H1 (cell line): ENCODE data around the gene ZNF280B. TPM values are rescaled to one million over a fixed set of nuclear protein-coding genes. Genes with fewer than 3 reads are reported as not detected.
A peak's percentile ranks its signal among the peaks of the same experiment; 100 is the strongest.

Experiments
- CTCF ChIA-PET: fragments of 300-600 bp; sonication (Branson Sonifier 250); formaldehyde crosslinking; loops from one replicate; lab custom pipeline; 2021; ENCODE audit not compliant: partially characterized antibody; lab: Charles Lee
- POLR2A ChIA-PET: fragments of 300-600 bp; sonication (Branson Sonifier 250); formaldehyde crosslinking; loops from one replicate; lab custom pipeline; 2021; ENCODE audit warnings: inconsistent platforms; ENCODE audit not compliant: partially characterized antibody; lab: Charles Lee
- DNase-seq, 2 experiments: peaks; one replicate each; pipeline versions ENCODE4 v3.0.0 to v3.0.0-alpha.2; 2010 to 2022; ENCODE audit warnings: low spot score in 2 of 2, low read depth in 1 of 2, mixed read lengths in 1 of 2
- FAIRE-seq: peaks from 2 replicates; lab custom pipeline; 2011; peaks lifted over from hg19 to GRCh38; lab: Jason Lieb, UNC
- H2AFZ ChIP-seq: 2 replicates; pipeline ENCODE4 v1.8.1; 2012; ENCODE audit warnings: low read length, inconsistent platforms
- H2AK5ac ChIP-seq: 2 replicates; pipeline ENCODE4 v1.6.1; 2013; ENCODE audit warnings: low read depth, low read length
- H2BK120ac ChIP-seq: replicated peaks from 2 replicates; pipeline ENCODE3; 2013; ENCODE audit warnings: low read depth, low read length, inconsistent platforms
- H2BK12ac ChIP-seq: 2 replicates; pipeline ENCODE4 v1.6.1; 2013; ENCODE audit warnings: low read depth, low read length
- H2BK15ac ChIP-seq: 2 replicates; pipeline ENCODE4 v1.6.1; 2013; ENCODE audit warnings: low read length
- H2BK20ac ChIP-seq: 2 replicates; pipeline ENCODE4 v1.6.1; 2013; ENCODE audit warnings: low read length
- H2BK5ac ChIP-seq: 2 replicates; pipeline ENCODE4 v1.6.1; 2013; ENCODE audit warnings: low read depth, low read length
- H3K14ac ChIP-seq: 2 replicates; pipeline ENCODE4 v1.6.1; 2013; ENCODE audit warnings: inconsistent platforms; ENCODE audit not compliant: insufficient read length
- H3K18ac ChIP-seq: 2 replicates; pipeline ENCODE4 v1.6.1; 2013; ENCODE audit warnings: low read length; ENCODE audit errors: extremely low read depth
- H3K23ac ChIP-seq: 2 replicates; pipeline ENCODE4 v1.6.1; 2013; ENCODE audit warnings: inconsistent platforms; ENCODE audit not compliant: insufficient read length
- H3K23me2 ChIP-seq: 2 replicates; pipeline ENCODE4 v1.6.1; 2013; ENCODE audit warnings: low read depth, low read length
- H3K27ac ChIP-seq: 2 replicates; pipeline ENCODE4 v1.6.1; 2011; ENCODE audit warnings: low read depth, low read length, inconsistent platforms
- H3K27me3 ChIP-seq, 4 experiments: replicated peaks in 1 of 4; 1 replicate in 1 of 4; 2 replicates in 3 of 4; pipeline versions ENCODE4 v1.6.1 to v1.8.1; 2011 to 2013; ENCODE audit warnings: low read length in 3 of 4, mild to moderate bottlenecking in 3 of 4, inconsistent platforms in 2 of 4, mixed read lengths in 2 of 4, moderate library complexity in 1 of 4; ENCODE audit not compliant: control insufficient read depth in 3 of 4, insufficient read depth in 3 of 4; ENCODE audit errors: extremely low read depth in 1 of 4
- H3K36me3 ChIP-seq, 4 experiments: 2 replicates each; pipeline versions ENCODE4 v1.6.1 to v1.8.1; 2011 to 2013; ENCODE audit warnings: mild to moderate bottlenecking in 4 of 4, low read length in 3 of 4, moderate library complexity in 2 of 4, control low read depth in 1 of 4, inconsistent platforms in 1 of 4; ENCODE audit not compliant: insufficient read depth in 4 of 4, control insufficient read depth in 2 of 4
- H3K4ac ChIP-seq: replicated peaks from 2 replicates; pipeline ENCODE3; 2013; ENCODE audit warnings: low read length, low read depth, mixed read lengths, inconsistent platforms; ENCODE audit not compliant: insufficient read length
- H3K4me1 ChIP-seq, 4 experiments: replicated peaks in 1 of 4; 1 replicate in 1 of 4; 2 replicates in 3 of 4; pipeline versions ENCODE4 v1.6.1 to v1.8.1; 2011 to 2013; ENCODE audit warnings: low read length in 3 of 4, inconsistent platforms in 2 of 4, mixed read lengths in 1 of 4; ENCODE audit not compliant: insufficient read depth in 4 of 4, control insufficient read depth in 3 of 4
- H3K4me2 ChIP-seq, 2 experiments: 2 replicates each; pipeline versions ENCODE4 v1.6.1 to v1.8.1; 2011 to 2013; ENCODE audit warnings: low read depth in 2 of 2, low read length in 2 of 2, control low read depth in 1 of 2, inconsistent platforms in 1 of 2, mild to moderate bottlenecking in 1 of 2; ENCODE audit not compliant: insufficient read depth in 1 of 2
- H3K4me3 ChIP-seq, 4 experiments: fragments of 200-600, 300-600 bp in 1 of 4; sonication (generic), shearing (Covaris generic), sonication (Bioruptor Twin) in 1 of 4; 2 replicates each; pipeline versions ENCODE4 v1.5.1 to v1.8.1; 2011 to 2016; ENCODE audit warnings: low read length in 4 of 4, low read depth in 3 of 4, control low read depth in 2 of 4, inconsistent platforms in 2 of 4, mild to moderate bottlenecking in 2 of 4, mixed read lengths in 1 of 4, moderate library complexity in 1 of 4; ENCODE audit not compliant: insufficient read depth in 2 of 4; ENCODE audit errors: extremely low read depth in 1 of 4
- H3K56ac ChIP-seq: replicated peaks from 2 replicates; pipeline ENCODE3; 2013; ENCODE audit warnings: low read depth, mild to moderate bottlenecking, mixed read lengths, low read length, inconsistent platforms; ENCODE audit not compliant: insufficient read length
- H3K79me1 ChIP-seq: 2 replicates; pipeline ENCODE4 v1.6.1; 2013; ENCODE audit warnings: low read depth, low read length, control low read depth
- H3K79me2 ChIP-seq, 2 experiments: 2 replicates each; pipeline versions ENCODE4 v1.6.1 to v1.8.1; 2012 to 2013; ENCODE audit warnings: low read length in 2 of 2, mild to moderate bottlenecking in 2 of 2, inconsistent platforms in 1 of 2; ENCODE audit not compliant: insufficient read depth in 2 of 2, control insufficient read depth in 1 of 2
- H3K9ac ChIP-seq, 4 experiments: replicated peaks in 1 of 4; 1 replicate in 1 of 4; 2 replicates in 3 of 4; pipeline versions ENCODE4 v1.6.1 to v1.8.1; 2011 to 2013; ENCODE audit warnings: low read depth in 3 of 4, low read length in 3 of 4, control low read depth in 2 of 4, mild to moderate bottlenecking in 2 of 4, moderate library complexity in 2 of 4, inconsistent platforms in 1 of 4; ENCODE audit errors: extremely low read depth in 1 of 4
- H3K9me3 ChIP-seq, 2 experiments: 2 replicates each; pipeline versions ENCODE4 v1.6.1 to v1.8.1; 2012 to 2013; ENCODE audit warnings: mild to moderate bottlenecking in 2 of 2, moderate library complexity in 2 of 2, control low read depth in 1 of 2, inconsistent platforms in 1 of 2, low read depth in 1 of 2, low read length in 1 of 2, mixed read lengths in 1 of 2; ENCODE audit not compliant: insufficient read depth in 2 of 2
- H4K20me1 ChIP-seq, 2 experiments: replicated peaks in 1 of 2; 2 replicates each; pipeline versions ENCODE3 to v1.8.1; 2011 to 2013; ENCODE audit warnings: inconsistent platforms in 2 of 2, low read length in 2 of 2, mild to moderate bottlenecking in 1 of 2; ENCODE audit not compliant: insufficient read depth in 2 of 2, control insufficient read depth in 1 of 2
- H4K5ac ChIP-seq: 2 replicates; pipeline ENCODE4 v1.6.1; 2013; ENCODE audit warnings: low read length, low read depth, mixed read lengths, inconsistent platforms; ENCODE audit not compliant: insufficient read length
- H4K8ac ChIP-seq: 2 replicates; pipeline ENCODE4 v1.8.0; 2013; ENCODE audit warnings: mild to moderate bottlenecking, moderate library complexity, low read length, inconsistent platforms; ENCODE audit not compliant: insufficient read depth; ENCODE audit errors: extremely low read depth
- H4K91ac ChIP-seq: replicated peaks from 2 replicates; pipeline ENCODE3; 2013; ENCODE audit warnings: low read length, mixed read lengths, inconsistent platforms; ENCODE audit not compliant: insufficient read length
- BACH1 ChIP-seq: IDR thresholded peaks from 2 replicates; pipeline ENCODE4 v1.6.1; 2012; ENCODE audit warnings: low read length, improper control_type of control experiment
- BRCA1 ChIP-seq: IDR thresholded peaks from 2 replicates; pipeline ENCODE4 v1.6.1; 2012; ENCODE audit warnings: low read depth, low read length, improper control_type of control experiment
- CREB1 ChIP-seq: IDR thresholded peaks from 2 replicates; pipeline ENCODE4 v1.6.1; 2012; ENCODE audit warnings: inconsistent platforms
- KDM5A ChIP-seq: fragments of 200-600 bp; IDR thresholded peaks from 2 replicates; pipeline ENCODE4 v1.7.1; 2012; ENCODE audit warnings: mild to moderate bottlenecking, low read length, inconsistent platforms, mixed read lengths
- POLR2AphosphoS5 ChIP-seq: IDR thresholded peaks from 2 replicates; pipeline ENCODE4 v1.6.1; 2011; ENCODE audit warnings: low read depth, low read length
- SP1 ChIP-seq: IDR thresholded peaks from 2 replicates; pipeline ENCODE4 v1.6.1; 2011; ENCODE audit warnings: low read depth, low read length
- SP2 ChIP-seq: IDR thresholded peaks from 2 replicates; pipeline ENCODE4 v1.6.1; 2012; ENCODE audit warnings: mild to moderate bottlenecking, low read length, inconsistent platforms
- SUZ12 ChIP-seq: fragments of 200-600 bp; sonication (generic); IDR thresholded peaks from 2 replicates; pipeline ENCODE4 v1.6.1; 2012; ENCODE audit warnings: mild to moderate bottlenecking, inconsistent platforms, low read length, moderate library complexity, mixed read lengths
- TCF12 ChIP-seq: IDR thresholded peaks from 2 replicates; pipeline ENCODE4 v1.6.1; 2011; ENCODE audit warnings: low read depth, mild to moderate bottlenecking, low read length
- WGBS, 2 experiments: shearing (Covaris generic) in 1 of 2; methylation state at CpG; one replicate each; pipeline versions ENCODE4 v1.1.6 to v1.1.7; 2013 to 2015; ENCODE audit warnings: low lambda C conversion rate in 2 of 2, mixed read lengths in 2 of 2, inconsistent platforms in 1 of 2, low coverage in 1 of 2, missing lambda C conversion rate in 1 of 2; ENCODE audit not compliant: insufficient replicate concordance in 2 of 2, insufficient coverage in 1 of 2, insufficient read length in 1 of 2; ENCODE audit errors: extremely low coverage in 1 of 2, missing lambda C conversion rate in 1 of 2; 5-methylcytosine and 5-hydroxymethylcytosine counted together
- polyA plus RNA-seq, 7 experiments: library from polyadenylated mRNA; depleted of rRNA in 3 of 7; stranded (reverse) in 5 of 7; unstranded in 2 of 7; fragments of >200 nt in 5 of 7; fragments of 200-250 nt in 2 of 7; gene quantifications; 1 replicate in 5 of 7; 2 replicates in 1 of 7; 4 replicates in 1 of 7; pipeline versions ENCODE4 v1.2.1 to v1.2.3, GENCODE V29; 2011 to 2013; ENCODE audit warnings: missing spikeins in 2 of 7, mixed read lengths in 2 of 7
- total RNA-seq: library from RNA; stranded (reverse); fragmentation: NEBNext Ultra II Directional; extraction: Animal tissue kit (Norgen Biotek cat#: 25700); gene quantifications from 2 replicates; pipeline ENCODE4 v1.2.1, GENCODE V29; 2021
- TF ChIP-seq, protein P1 (sequence below): IDR thresholded peaks from 2 replicates; pipeline ENCODE4 v1.6.1; 2012; ENCODE audit warnings: low read length, inconsistent platforms

ZNF280B gene
- total and polyA plus RNA-seq, 2 of the 8 experiments (the other 6 are each of a cell fraction or from before 2014, with no cell fraction given), result 4.8 to 11.7 TPM

DNA sequence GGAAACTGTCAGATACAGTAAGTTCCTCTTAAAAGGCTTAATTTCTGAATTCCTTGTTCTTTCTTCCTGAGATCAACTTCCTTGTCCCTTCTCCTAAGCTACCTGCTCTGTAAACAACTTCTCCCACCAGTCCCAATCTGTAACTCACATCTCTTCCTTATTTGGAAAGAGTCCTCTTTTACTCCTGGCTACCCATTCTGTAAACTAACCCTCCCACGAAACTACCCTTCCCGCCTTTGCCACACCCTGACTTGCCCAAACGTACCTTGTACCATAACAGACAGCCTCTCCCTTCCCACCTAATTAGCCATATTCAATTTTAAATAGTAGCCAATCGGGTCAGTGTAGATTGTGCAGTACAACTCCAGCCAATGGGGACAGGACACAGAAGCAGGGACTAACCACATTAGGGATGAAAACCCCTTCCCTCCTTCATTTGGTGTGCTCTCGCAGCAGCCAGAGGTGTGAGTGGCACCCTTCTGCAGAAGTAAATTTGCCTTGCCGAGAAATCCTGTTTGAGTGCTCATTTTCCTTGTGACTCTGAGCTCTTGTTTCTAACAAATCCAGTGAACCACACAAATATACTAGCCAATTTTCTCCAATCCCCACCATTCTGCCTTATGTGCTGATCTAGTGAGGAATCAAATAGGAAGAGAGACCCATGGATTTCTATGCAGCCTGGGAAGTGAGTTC is 49.5 kb downstream of the ZNF280B start:
- no peak overlapping the region for H3K18ac ChIP-seq
- POLR2A ChIA-PET, result interaction anchor here (0.6 kb wide), 1 partner anchor 117 kb away, joined by 3 read pairs; no protein-coding TSS in a partner anchor
- no peak overlapping the region for H3K14ac ChIP-seq
- peaks cover 0 to 17% (median 3%) of the 10 kb centered on the region in 4 experiments; a peak in 3 of 7 replicates for H3K4me1 ChIP-seq
- no peak overlapping the region for H2AFZ ChIP-seq
- 0 out of 7 replicates have a peak overlapping the region, but pooled peaks of 1 of the 4 experiments have one; percentile 1 for H3K9ac ChIP-seq
- H2BK15ac ChIP-seq, result no peak overlapping the region
- no peaks in the 10 kb centered on the region for H3K9me3 ChIP-seq
- no peak overlapping the region for H2BK12ac ChIP-seq
- peak overlapping the region in 1 of 4 experiments; percentile 40; a peak in 1 of 8 replicates for H3K4me3 ChIP-seq
- H3K23me2 ChIP-seq, result no peaks in the 10 kb centered on the region
- H4K91ac ChIP-seq, result no peak overlapping the region
- H2BK5ac ChIP-seq, result peak overlapping the region; percentile 19; the same call in 1 of the 2 replicates
- H3K27ac ChIP-seq, result peak overlapping the region; percentile 72; the same call in 1 of the 2 replicates
- no peaks in the 10 kb centered on the region for H4K20me1 ChIP-seq
- H3K4me2 ChIP-seq, result peak overlapping the region in 1 of 2 experiments; percentile 54; a peak in 1 of 4 replicates
- no peak overlapping the region for H4K8ac ChIP-seq
- H3K56ac ChIP-seq, result no peak overlapping the region
- DNase-seq, result no peak
- no peak overlapping the region for H2BK20ac ChIP-seq
- peaks cover 5 to 49% (median 32%) of the 10 kb centered on the region in 4 experiments for H3K27me3 ChIP-seq
- no peak overlapping the region for H4K5ac ChIP-seq
- WGBS, 2 experiments, result 59% methylated on average over 6 of the region's 6 CpGs; no CpG with 5 or more reads in 1 of the 2 experiments
- no peak overlapping the region for H3K4ac ChIP-seq
- H3K23ac ChIP-seq, result no peak overlapping the region
- CTCF ChIA-PET, result interaction anchor here (0.7 to 12.8 kb wide), 5 partner anchors 28 to 498 kb away, joined by 3 to 206 read pairs (median 5); no protein-coding TSS in a partner anchor
- H3K79me1 ChIP-seq, result no peaks in the 10 kb centered on the region
- H3K36me3 ChIP-seq, result no peaks in the 10 kb centered on the region
- H3K79me2 ChIP-seq, result no peaks in the 10 kb centered on the region
- no peak overlapping the region for H2AK5ac ChIP-seq
- FAIRE-seq, result no peak
- H2BK120ac ChIP-seq, result no peak overlapping the region
- TF ChIP-seq TCF12 (no peak), BACH1 (no peak), SP2 (no peak), SP1 (no peak), KDM5A (no peak), POLR2AphosphoS5 (no peak), BRCA1 (no peak), CREB1 (no peak), SUZ12 (no peak)
- TF ChIP-seq, protein P1, sequence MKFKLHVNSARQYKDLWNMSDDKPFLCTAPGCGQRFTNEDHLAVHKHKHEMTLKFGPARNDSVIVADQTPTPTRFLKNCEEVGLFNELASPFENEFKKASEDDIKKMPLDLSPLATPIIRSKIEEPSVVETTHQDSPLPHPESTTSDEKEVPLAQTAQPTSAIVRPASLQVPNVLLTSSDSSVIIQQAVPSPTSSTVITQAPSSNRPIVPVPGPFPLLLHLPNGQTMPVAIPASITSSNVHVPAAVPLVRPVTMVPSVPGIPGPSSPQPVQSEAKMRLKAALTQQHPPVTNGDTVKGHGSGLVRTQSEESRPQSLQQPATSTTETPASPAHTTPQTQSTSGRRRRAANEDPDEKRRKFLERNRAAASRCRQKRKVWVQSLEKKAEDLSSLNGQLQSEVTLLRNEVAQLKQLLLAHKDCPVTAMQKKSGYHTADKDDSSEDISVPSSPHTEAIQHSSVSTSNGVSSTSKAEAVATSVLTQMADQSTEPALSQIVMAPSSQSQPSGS, result no peak
